ENCODE results near the gene ACAA1.

The ACAA1 gene

GRCh38 chr3:38117748-38118420 is 19.0 kb downstream of the ACAA1 start:
- Histone ChIP-seq H3K27ac (ENCODE audit: low read depth, low read length) (no peak overlapping the region), H3K4me1 (ENCODE audit: control insufficient read depth, insufficient read depth, low read length) (no peaks in the 10 kb centered on the region), H3K9me3 (ENCODE audit: control insufficient read depth, insufficient read depth, low read depth, low read length) (no peaks in the 10 kb centered on the region; the same call in 1 of the 2 replicates), H3K4me3 (ENCODE audit: low read depth, low read length) (no peak overlapping the region), H3K27me3 (ENCODE audit: control insufficient read depth, insufficient read depth, low read length) (no peaks in the 10 kb centered on the region), H3K9ac (ENCODE audit: low read length) (no peak overlapping the region), H3K36me3 (ENCODE audit: control insufficient read depth, insufficient read depth, low read length) (peaks cover 27% of the 10 kb centered on the region)

GRCh38 chr3:38117163-38117716 is 19.7 kb downstream of the ACAA1 start:
- no peaks in the 10 kb centered on the region for H3K4me1 ChIP-seq (ENCODE audit: control insufficient read depth, insufficient read depth, low read length)
- no peaks in the 10 kb centered on the region for H3K27me3 ChIP-seq (ENCODE audit: control insufficient read depth, insufficient read depth, low read length)
- H3K4me3 ChIP-seq (ENCODE audit: low read depth, low read length), result no peak overlapping the region
- no peak overlapping the region for H3K27ac ChIP-seq (ENCODE audit: low read depth, low read length)
- peaks cover 20% of the 10 kb centered on the region for H3K36me3 ChIP-seq (ENCODE audit: control insufficient read depth, insufficient read depth, low read length)
- no peak overlapping the region for H3K9ac ChIP-seq (ENCODE audit: low read length)
- H3K9me3 ChIP-seq (ENCODE audit: control insufficient read depth, insufficient read depth, low read depth, low read length), result no peaks in the 10 kb centered on the region; the same call in 1 of the 2 replicates

GRCh38 chr3:38116471-38117162 is 20.3 kb downstream of the ACAA1 start:
- Histone ChIP-seq H3K4me3 (ENCODE audit: low read depth, low read length) (no peak overlapping the region), H3K4me1 (ENCODE audit: control insufficient read depth, insufficient read depth, low read length) (no peaks in the 10 kb centered on the region)

GRCh38 chr3:38115645-38116427 is 21.1 kb downstream of the ACAA1 start:
- H3K4me3 ChIP-seq (ENCODE audit: low read depth, low read length), result no peak overlapping the region
- H3K36me3 ChIP-seq (ENCODE audit: control insufficient read depth, insufficient read depth, low read length), result peaks cover 7% of the 10 kb centered on the region; the same call in 1 of the 2 replicates
- H3K9me3 ChIP-seq (ENCODE audit: control insufficient read depth, insufficient read depth, low read depth, low read length), result no peaks in the 10 kb centered on the region; the same call in 1 of the 2 replicates
- no peak overlapping the region for H3K9ac ChIP-seq (ENCODE audit: low read length)
- H3K4me1 ChIP-seq (ENCODE audit: control insufficient read depth, insufficient read depth, low read length), result no peaks in the 10 kb centered on the region
- H3K27ac ChIP-seq (ENCODE audit: low read depth, low read length), result no peak overlapping the region
- no peaks in the 10 kb centered on the region for H3K27me3 ChIP-seq (ENCODE audit: control insufficient read depth, insufficient read depth, low read length)

More at GRCh38 chr3:38116471-38117162, 20.3 kb downstream of the ACAA1 start:
- H3K27me3 ChIP-seq (ENCODE audit: control insufficient read depth, insufficient read depth, low read length), result no peaks in the 10 kb centered on the region
- peaks cover 14% of the 10 kb centered on the region for H3K36me3 ChIP-seq (ENCODE audit: control insufficient read depth, insufficient read depth, low read length)
- no peaks in the 10 kb centered on the region; the same call in 1 of the 2 replicates for H3K9me3 ChIP-seq (ENCODE audit: control insufficient read depth, insufficient read depth, low read depth, low read length)
- H3K27ac ChIP-seq (ENCODE audit: low read depth, low read length), result no peak overlapping the region
- no peak overlapping the region for H3K9ac ChIP-seq (ENCODE audit: low read length)

- Histone ChIP-seq H3K9ac (ENCODE audit: low read length) (no peak overlapping the region), H3K36me3 (ENCODE audit: control insufficient read depth, insufficient read depth, low read length) (peaks cover 3% of the 10 kb centered on the region; the same call in 1 of the 2 replicates), H3K27me3 (ENCODE audit: control insufficient read depth, insufficient read depth, low read length) (no peaks in the 10 kb centered on the region), H3K4me3 (ENCODE audit: low read depth, low read length) (no peak overlapping the region), H3K4me1 (ENCODE audit: control insufficient read depth, insufficient read depth, low read length) (no peaks in the 10 kb centered on the region), H3K9me3 (ENCODE audit: control insufficient read depth, insufficient read depth, low read depth, low read length) (no peaks in the 10 kb centered on the region; the same call in 1 of the 2 replicates), H3K27ac (ENCODE audit: low read depth, low read length) (no peak overlapping the region)
Measured at GRCh38 chr3:38114875-38115644, 21.9 kb downstream of the ACAA1 start.

GRCh38 chr3:38114052-38114874 is 22.7 kb downstream of the ACAA1 start:
- H3K9me3 ChIP-seq (ENCODE audit: control insufficient read depth, insufficient read depth, low read depth, low read length), result no peaks in the 10 kb centered on the region; the same call in 1 of the 2 replicates
- H3K27me3 ChIP-seq (ENCODE audit: control insufficient read depth, insufficient read depth, low read length), result no peaks in the 10 kb centered on the region
- H3K4me1 ChIP-seq (ENCODE audit: control insufficient read depth, insufficient read depth, low read length), result no peaks in the 10 kb centered on the region
- no peak overlapping the region for H3K9ac ChIP-seq (ENCODE audit: low read length)
- H3K4me3 ChIP-seq (ENCODE audit: low read depth, low read length), result no peak overlapping the region
- H3K36me3 ChIP-seq (ENCODE audit: control insufficient read depth, insufficient read depth, low read length), result no peaks in the 10 kb centered on the region
- H3K27ac ChIP-seq (ENCODE audit: low read depth, low read length), result no peak overlapping the region

- H3K4me3 ChIP-seq (ENCODE audit: low read depth, low read length), result no peak overlapping the region
- no peak overlapping the region for H3K9ac ChIP-seq (ENCODE audit: low read length)
- H3K27me3 ChIP-seq (ENCODE audit: control insufficient read depth, insufficient read depth, low read length), result no peaks in the 10 kb centered on the region
- H3K27ac ChIP-seq (ENCODE audit: low read depth, low read length), result no peak overlapping the region
- H3K36me3 ChIP-seq (ENCODE audit: control insufficient read depth, insufficient read depth, low read length), result no peaks in the 10 kb centered on the region
- H3K9me3 ChIP-seq (ENCODE audit: control insufficient read depth, insufficient read depth, low read depth, low read length), result no peaks in the 10 kb centered on the region; the same call in 1 of the 2 replicates
- H3K4me1 ChIP-seq (ENCODE audit: control insufficient read depth, insufficient read depth, low read length), result no peaks in the 10 kb centered on the region
Measured at GRCh38 chr3:38112378-38112761, 24.6 kb downstream of the ACAA1 start.

- Histone ChIP-seq H3K27ac (ENCODE audit: low read depth, low read length) (no peak overlapping the region), H3K36me3 (ENCODE audit: control insufficient read depth, insufficient read depth, low read length) (no peaks in the 10 kb centered on the region), H3K4me3 (ENCODE audit: low read depth, low read length) (no peak overlapping the region), H3K27me3 (ENCODE audit: control insufficient read depth, insufficient read depth, low read length) (no peaks in the 10 kb centered on the region), H3K4me1 (ENCODE audit: control insufficient read depth, insufficient read depth, low read length) (no peaks in the 10 kb centered on the region), H3K9me3 (ENCODE audit: control insufficient read depth, insufficient read depth, low read depth, low read length) (no peaks in the 10 kb centered on the region; the same call in 1 of the 2 replicates), H3K9ac (ENCODE audit: low read length) (no peak overlapping the region)
Measured at GRCh38 chr3:38111696-38112377, 25.1 kb downstream of the ACAA1 start.

GRCh38 chr3:38111201-38111600 is 25.7 kb downstream of the ACAA1 start:
- Histone ChIP-seq H3K9ac (ENCODE audit: low read length) (no peak overlapping the region), H3K4me3 (ENCODE audit: low read depth, low read length) (no peak overlapping the region), H3K9me3 (ENCODE audit: control insufficient read depth, insufficient read depth, low read depth, low read length) (no peaks in the 10 kb centered on the region; the same call in 1 of the 2 replicates), H3K4me1 (ENCODE audit: control insufficient read depth, insufficient read depth, low read length) (no peaks in the 10 kb centered on the region), H3K27me3 (ENCODE audit: control insufficient read depth, insufficient read depth, low read length) (no peaks in the 10 kb centered on the region), H3K36me3 (ENCODE audit: control insufficient read depth, insufficient read depth, low read length) (no peaks in the 10 kb centered on the region), H3K27ac (ENCODE audit: low read depth, low read length) (no peak overlapping the region)
